GM12891 (cell line): ENCODE results near the gene LAMA5.

ENCODE experiments used
- POLR2AphosphoS5 ChIP-seq: IDR thresholded peaks from 2 replicates; pipeline ENCODE4 v1.6.1; 2011; ENCODE audit warnings: low read depth, low read length, control low read depth
- TAF1 ChIP-seq: IDR thresholded peaks from 2 replicates; pipeline ENCODE4 v1.6.1; 2011; ENCODE audit warnings: low read depth, low read length, control low read depth

- TF ChIP-seq POLR2AphosphoS5, result no peak
- TF ChIP-seq TAF1, result no peak
Measured at GRCh38 chr20:62409086-62409853, 42.2 kb upstream of the LAMA5 start.
